ENCODE results near the gene TMEM184B.

DNA sequence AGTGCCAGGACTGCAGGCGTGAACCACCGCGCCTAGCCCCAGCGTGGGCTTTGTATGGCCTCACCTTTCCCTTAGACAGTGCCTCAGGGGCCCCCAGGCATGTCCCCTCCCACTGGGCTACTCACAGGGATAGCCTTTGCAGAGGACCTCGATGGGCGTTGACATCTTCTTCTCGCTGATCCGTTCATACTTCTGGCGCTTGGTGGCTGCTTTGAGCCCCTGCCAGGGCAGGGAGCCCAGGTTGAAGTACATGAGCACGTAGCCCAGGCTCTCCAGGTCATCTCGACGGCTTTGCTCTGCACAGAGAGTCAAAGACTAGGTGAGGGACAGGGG is 26.9 kb upstream of the TMEM184B start:
- TF ChIP-seq, protein P1, sequence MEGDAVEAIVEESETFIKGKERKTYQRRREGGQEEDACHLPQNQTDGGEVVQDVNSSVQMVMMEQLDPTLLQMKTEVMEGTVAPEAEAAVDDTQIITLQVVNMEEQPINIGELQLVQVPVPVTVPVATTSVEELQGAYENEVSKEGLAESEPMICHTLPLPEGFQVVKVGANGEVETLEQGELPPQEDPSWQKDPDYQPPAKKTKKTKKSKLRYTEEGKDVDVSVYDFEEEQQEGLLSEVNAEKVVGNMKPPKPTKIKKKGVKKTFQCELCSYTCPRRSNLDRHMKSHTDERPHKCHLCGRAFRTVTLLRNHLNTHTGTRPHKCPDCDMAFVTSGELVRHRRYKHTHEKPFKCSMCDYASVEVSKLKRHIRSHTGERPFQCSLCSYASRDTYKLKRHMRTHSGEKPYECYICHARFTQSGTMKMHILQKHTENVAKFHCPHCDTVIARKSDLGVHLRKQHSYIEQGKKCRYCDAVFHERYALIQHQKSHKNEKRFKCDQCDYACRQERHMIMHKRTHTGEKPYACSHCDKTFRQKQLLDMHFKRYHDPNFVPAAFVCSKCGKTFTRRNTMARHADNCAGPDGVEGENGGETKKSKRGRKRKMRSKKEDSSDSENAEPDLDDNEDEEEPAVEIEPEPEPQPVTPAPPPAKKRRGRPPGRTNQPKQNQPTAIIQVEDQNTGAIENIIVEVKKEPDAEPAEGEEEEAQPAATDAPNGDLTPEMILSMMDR (IDR thresholded peaks at IDR 0.05): no peak
- TF ChIP-seq POLR2A (IDR thresholded peaks at IDR 0.05): no peak
- no peak for TF ChIP-seq EP300 (IDR thresholded peaks at IDR 0.05)

Data from gastroesophageal sphincter (tissue), 3 donors.